NCI-H1930 (cell line): ENCODE measurements around the gene DNASE2.
"Not testable (repeated sequence)": the region's sequence is repeated elsewhere in the genome, so short reads cannot be mapped to it uniquely, and the experiment has no call there.

ENCODE experiments used
- DNase-seq, 2 experiments: peaks; one replicate each; lab custom pipeline; 2025; lab: John Stamatoyannopoulos, UW

The DNASE2 gene, protein sequence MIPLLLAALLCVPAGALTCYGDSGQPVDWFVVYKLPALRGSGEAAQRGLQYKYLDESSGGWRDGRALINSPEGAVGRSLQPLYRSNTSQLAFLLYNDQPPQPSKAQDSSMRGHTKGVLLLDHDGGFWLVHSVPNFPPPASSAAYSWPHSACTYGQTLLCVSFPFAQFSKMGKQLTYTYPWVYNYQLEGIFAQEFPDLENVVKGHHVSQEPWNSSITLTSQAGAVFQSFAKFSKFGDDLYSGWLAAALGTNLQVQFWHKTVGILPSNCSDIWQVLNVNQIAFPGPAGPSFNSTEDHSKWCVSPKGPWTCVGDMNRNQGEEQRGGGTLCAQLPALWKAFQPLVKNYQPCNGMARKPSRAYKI

DNA sequence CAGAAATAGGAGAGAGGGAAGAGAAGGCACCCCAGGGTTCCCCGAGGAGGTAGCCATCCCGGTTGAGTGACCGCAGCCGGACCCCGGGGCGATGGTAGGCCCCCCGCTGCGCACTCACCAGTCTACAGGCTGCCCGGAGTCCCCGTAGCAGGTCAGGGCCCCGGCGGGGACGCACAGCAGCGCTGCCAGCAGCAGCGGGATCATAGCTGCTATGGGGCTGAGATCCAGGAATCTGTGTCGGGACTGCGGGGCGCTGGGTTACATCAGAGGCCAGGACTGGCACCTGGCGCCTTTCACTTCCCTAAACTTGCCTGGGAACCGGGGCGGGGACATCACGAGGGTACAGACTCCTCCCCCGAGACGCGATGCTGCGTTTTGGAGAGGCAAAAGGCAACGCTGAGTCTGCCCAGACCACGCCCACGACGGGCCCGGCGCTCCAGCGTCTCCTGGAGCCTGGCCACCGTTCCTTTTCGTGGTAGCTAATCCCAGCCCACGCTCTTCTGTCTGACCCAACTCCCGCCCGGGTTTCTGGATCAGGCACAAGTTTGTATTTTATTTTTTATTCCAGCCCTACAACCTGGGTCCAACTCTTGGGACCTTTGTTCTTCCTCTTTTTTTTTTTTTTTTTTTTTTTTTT lies at the start of gene DNASE2:
Gene DNASE2, minus strand, starts transcription at position 278 of the 637 bp plus-strand sequence. Its CDS starts 74 bp downstream, at position 204.
- peak; percentile 77 to 91 for DNase-seq

DNA sequence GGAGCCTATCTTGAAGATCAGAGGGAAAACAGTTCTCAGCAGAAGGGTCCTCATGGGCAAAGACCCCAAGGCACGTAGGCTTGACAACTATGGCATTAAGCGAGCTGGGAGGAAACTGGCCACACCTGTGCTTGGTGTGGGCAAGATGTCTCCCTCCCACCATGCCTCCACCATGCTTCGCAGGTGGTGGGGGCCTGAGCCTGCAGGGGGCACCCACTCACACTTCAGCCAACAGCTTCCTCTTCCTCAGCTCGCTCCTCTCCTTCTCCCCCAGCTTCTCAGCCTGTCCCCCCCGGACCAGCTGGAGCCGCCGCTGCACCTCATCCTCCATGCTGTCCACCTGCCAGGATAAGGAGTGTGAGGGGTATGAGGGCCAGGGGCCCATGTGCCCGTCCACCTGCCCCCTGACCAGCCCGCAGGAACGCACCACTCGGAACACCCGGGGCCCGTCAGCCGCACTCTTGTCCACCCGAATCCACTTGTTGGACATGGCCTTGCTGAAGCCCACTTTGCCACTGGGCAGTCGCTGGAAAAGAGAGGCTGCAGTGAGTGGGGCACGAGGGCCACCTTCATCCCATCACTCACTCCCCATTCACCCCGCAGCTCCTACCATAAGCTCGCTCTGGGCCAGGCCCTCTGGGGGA lies 48.9 kb upstream of the DNASE2 start:
- DNase-seq = no peak

DNA sequence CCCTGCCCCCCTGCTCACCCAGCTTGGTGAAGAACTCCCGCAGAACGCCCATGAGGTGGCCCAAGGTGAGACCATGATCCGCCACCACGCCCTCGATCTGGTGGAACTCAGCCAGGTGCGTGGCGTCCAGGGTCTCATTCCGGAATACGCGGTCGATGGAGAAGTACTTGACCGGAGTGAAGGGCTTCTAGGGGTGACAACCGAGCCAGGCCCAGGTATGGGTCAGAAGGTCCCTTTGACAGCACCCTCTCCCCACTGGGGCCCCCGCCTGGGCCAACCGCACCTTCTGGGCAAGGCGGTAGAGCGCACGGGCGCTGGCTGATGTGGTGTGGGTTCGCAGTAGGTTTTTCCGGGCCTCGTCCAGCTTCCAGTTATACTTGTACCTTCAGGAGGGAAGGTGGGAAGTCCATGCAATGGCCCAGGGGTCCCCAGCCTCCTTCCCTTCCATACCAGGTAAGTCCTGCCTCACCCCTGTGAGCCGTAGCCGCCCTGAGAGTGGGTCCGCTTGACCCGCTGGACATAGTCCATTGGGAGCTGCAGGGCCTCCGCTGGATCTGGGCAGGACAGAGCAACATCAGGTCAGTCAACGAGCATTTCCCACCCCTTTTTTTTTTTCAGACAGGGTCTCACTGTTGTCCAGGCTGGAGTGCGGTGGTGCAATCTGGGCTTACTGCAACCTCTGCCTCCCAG lies 43.5 kb upstream of the DNASE2 start:
- no peak for DNase-seq

DNA sequence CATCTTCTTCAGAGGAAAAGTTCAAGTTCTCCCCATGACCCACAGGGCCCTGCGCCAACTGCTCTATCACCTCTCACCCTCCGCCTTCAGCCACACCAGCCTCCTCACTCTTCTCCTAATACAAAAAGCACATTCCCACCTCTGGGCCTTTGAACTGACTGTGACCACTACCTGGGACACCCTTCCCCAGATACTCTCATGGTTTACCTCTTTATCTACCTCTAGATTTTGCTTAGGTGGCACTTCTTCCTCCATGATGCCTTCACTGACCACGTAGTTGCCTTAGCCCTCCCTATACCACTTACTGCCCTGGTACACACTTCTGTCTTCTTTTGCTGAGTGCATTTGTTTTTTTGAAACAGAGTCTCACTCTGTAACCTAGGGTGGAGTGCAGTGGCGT lies 41.7 kb upstream of the DNASE2 start:
- DNase-seq = no peak

DNA sequence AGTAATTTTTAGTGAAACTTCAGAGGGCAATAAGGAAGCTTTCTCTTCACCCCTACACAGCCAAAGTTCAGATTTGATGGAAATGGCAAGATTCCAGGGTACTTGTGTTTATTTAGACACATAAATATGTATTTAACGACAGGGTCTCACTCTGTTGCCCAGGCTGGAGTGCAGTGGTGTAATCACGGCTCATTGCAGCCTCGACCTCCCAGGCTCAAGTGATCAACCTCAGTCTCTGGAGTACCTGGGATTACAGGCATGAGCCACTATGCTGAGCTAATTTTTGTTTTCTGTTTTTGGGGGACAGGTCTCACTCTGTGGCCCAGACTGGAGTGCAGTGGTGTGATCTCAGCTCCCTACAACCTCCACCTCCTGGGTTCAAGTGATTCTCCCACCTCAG lies 39.8 kb upstream of the DNASE2 start:
- DNase-seq = no peak

DNA sequence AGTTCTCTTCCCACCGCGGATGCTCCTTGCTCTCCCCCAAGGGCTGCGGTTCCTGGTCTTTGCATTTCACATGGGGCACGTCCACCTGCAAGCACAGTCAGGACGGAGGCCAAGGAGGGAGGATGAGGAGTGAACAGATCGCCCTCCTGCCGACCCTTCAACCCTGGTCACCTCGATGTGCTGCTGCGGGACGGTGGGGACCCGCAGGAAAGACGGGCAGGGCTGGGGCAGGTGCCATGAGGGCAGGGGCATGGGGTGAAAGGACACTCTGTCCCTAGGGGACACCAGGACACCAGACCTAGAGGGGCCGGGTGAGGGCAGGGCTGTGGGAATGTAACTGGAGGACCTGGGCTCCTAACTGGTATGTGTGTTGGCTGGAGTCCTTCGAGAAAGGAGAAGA lies 37.0 kb upstream of the DNASE2 start:
- DNase-seq = no peak

- DNase-seq = not testable (repeated sequence)
Observed at GRCh38 chr19:12915860-12916259, 34.6 kb upstream of the DNASE2 start.

DNA sequence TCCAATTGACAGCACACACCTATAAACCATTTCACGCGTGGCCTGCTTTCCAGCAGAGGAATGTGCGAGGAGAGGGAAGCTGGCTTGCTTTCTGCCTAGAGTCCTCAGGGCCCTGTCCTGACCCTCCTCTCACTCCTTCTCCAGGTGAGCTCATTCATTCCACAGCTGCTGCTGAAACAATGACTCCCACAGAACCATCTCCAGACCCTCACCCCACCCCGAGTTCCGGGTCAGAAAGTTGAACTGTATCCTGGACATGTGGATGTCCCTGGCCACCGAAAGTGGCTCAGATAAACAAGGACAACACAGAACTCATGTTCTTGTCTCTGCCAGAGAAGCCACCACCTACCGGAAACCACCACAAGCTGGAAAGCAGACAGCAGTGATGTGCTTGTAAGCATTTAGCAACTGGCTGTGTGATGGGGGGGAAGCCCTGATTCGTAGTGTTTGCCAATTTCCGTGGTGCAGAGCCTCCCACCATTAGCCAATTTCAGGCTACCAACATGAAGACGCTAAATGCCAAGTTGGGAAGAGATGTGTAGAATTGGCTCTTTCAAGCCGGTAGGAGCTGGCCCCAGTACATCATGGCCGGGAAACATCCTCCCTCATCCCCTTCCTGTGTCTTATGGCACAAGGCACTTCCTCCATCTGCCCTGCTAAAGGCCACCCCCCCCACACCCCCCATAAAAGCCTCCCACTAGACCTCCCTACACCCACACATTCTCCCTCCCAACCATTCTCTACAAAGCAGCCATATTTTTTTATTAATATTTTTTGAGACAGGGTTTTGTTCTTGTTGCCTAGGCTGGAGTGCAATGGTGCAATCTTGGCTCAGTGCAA lies 32.8 kb upstream of the DNASE2 start:
- no peak for DNase-seq

DNA sequence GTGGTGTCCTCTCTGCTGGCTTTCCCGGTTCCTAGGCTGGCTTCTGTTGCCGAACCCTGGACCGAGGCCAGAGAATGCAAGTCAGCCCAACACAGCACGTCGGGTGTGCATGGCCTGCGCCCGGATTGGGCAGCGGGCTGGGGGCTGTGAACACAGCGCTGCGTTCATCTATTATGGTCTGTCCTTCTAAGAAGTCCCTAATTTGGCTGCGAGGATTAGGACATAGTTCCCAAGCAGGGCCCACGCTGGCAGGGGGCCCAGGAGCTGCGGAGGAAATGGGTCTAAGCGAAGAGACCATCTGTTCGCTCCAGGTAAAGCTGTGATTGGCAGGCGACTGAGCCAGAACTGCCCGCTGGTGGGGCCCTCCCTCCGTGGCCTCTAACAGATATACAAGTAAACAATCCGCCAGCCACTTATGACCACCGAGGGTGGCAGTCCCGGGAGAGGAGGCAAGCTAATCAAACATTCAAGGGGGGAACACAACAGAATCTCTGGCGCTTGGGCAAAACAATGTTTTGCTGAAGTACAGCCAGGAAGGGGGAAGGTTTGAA lies 31.8 kb upstream of the DNASE2 start:
- DNase-seq = peak; percentile 17 to 25

DNA sequence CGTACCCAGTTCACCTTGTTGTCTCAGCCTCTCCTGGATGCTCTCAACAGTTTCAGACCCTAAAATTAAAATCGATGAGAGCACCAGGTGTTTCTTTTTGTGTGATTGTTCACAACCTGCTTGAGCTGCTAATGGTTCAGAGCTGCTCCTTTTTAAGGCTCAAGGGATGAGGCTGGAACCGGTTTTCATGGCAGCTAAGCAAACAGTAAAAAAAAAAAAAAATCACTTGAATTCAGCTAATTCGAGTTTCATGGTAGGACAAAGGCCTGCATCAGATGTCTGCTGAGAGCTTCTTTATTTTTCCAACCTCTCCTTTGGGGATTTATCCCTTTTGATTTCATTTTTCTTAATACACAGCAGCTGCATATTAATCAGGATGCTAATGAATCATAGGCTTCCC lies 31.3 kb upstream of the DNASE2 start:
- DNase-seq = no peak

DNA sequence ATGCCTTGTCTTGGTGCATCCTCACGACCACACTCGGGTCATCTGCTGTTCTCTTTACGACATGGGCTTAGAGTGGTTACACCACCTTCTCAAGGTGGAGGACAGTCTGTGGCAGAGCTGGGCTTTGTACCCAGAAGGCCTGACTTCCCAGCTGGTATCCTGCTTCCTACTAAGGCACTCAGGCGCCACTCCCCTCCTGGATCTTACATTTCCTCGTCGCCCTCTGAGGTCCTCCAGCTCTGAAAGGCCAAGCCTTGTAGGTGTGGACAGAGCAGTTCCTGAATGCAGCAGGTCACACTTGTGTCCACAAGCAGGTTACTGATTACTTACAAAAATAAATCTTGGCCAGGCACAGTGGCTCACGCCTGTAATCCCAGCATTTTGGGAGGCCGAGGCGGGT lies 25.9 kb upstream of the DNASE2 start:
- no peak for DNase-seq

- DNase-seq = no peak
Observed at GRCh38 chr19:12899891-12900518, 18.8 kb upstream of the DNASE2 start.

- no peak for DNase-seq
Observed at GRCh38 chr19:12896460-12896859, 15.2 kb upstream of the DNASE2 start.

DNA sequence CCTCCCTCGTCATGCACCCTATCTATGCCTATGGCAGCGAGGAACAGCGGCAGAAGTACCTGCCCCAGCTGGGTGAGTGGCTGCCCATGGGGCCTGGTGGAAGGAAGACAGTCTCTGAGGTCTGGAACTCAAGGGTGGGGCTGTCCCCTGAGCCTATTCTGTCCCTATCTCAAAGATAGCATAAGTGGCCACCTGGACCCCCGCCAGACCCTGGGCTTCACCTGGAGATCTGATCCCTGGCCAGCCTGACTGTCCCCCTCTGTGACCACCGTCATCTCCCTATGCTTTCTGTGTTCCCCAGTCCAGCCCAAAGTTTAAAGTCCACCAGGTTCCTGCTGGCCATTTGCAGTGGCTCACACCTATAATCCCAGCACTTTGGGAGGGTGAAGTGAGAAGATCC lies 12.3 kb upstream of the DNASE2 start:
- DNase-seq = no peak

- no peak for DNase-seq
Observed at GRCh38 chr19:12891553-12892021, 10.3 kb upstream of the DNASE2 start.

DNA sequence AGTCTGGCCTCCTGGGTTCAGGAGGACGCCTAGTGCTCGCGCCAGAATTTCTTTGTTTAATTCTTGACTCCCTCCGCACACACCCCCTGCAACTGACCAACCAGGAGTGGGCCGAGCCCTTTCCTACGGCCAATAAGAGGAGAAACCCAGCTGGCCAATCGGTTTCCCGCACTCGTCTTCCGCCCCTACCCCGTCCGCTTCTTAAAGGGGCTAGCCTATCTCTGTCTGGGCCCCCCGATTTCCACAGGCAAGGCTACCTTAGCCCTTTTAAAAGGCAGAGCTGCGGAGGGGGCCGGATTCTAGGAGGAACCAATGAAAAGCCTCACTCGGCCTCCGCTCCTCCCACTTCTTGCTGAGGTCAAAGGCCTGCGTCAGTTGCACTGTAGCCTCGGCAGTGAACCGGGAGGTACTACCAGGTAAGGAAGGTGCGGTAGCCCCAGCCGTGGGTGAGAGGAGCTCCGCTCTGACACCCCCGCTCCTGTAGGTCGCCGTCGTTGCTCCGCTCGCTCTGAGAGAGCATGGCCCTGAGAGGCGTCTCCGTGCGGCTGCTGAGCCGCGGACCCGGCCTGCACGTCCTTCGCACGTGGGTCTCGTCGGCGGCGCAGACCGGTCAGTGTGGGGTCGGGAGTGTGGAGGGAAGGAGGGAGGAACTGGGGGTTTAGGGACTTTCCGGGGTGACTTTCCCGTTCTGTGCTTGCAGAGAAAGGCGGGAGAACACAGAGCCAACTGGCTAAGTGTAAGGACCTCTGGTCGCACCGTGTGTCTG lies 9.7 kb upstream of the DNASE2 start, which contains the start of gene GCDH:
Gene GCDH, plus strand, starts transcription at position 374 of the 766 bp plus-strand sequence. Its CDS starts 145 bp downstream, at position 519.
- peak; percentile 95 for DNase-seq

DNA sequence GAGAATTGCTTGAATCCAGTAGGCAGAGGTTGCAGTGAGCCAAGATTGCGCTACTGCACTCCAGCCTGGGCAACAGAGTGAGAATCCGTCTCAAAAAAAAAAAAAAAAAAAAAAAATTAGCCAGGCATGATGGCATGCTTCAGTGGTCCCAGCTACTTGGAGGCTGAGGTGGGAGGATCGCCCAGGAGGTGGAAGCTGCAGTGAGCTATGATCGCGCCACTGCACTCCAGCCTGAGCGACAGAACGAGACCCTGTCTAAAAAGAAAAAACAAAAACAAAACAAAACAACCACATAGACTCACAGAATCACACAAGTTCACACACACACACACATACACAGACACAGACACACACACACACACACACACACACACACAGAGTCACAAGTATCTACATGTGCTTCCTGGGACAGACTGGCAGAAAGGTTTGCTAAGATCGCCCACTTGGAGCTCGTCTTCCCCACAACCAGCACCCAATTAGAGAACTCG lies 9.1 kb upstream of the DNASE2 start:
- DNase-seq = not testable (repeated sequence)

GRCh38 chr19:12888006-12888603 lies 6.9 kb upstream of the DNASE2 start:
- no peak for DNase-seq
